ENCODE measurements around the gene CIB1.
A peak's percentile ranks its signal among the peaks of the same experiment; 100 is the strongest.

Gene CIB1

GRCh38 chr15:90257776-90258175 is 24.0 kb upstream of the CIB1 start:
- DNase-seq (ENCODE audit: insufficient read length, low spot score) (no peak), FAIRE-seq (no peak)
- no peak for TF ChIP-seq CTCF (IDR thresholded peaks at IDR 0.05; ENCODE audit: insufficient read depth, missing control alignments)

DNA sequence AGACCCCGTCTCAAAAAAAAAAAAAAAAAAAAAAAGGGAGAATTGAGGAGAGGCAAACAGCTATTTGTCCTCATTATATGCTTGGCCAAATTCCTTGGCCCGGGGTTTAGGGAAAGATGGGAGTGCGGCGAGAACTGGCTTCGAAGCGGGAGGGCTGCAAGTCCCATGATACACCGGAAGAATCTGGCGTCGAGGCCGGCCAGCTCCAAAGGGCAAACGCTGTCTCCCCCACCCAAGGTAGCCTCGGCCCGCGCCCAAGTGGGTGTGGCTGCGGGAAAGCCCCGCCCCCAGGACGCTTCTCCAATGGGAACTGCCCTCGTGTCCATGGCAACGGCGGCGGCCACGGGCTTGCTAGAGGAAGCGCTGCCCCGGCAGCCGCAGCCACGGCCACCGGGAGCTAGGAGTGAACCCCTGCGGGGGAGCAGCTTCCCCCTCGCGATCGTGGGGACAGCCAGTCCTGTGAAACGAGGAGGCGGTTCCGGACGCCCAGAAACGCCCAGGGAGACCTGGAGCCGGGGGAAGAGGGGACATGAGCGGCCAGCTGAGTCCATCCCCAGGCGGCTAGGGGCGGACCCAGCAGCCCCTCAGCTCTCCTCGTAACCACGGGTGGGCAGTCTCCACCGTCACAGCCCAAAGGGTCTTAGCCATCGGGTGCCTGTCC is 15.6 kb upstream of the CIB1 start, which contains the start of gene TTLL13:
Gene TTLL13 (plus strand): TSS at position 354 of the 661 bp plus-strand sequence. CDS start 1,075 bp downstream, outside the sequence.
- TF ChIP-seq CTCF (IDR thresholded peaks at IDR 0.05; ENCODE audit: insufficient read depth, missing control alignments) = no peak
- no peak for FAIRE-seq
- peak; percentile 82 for DNase-seq (ENCODE audit: insufficient read length, low spot score)

DNA sequence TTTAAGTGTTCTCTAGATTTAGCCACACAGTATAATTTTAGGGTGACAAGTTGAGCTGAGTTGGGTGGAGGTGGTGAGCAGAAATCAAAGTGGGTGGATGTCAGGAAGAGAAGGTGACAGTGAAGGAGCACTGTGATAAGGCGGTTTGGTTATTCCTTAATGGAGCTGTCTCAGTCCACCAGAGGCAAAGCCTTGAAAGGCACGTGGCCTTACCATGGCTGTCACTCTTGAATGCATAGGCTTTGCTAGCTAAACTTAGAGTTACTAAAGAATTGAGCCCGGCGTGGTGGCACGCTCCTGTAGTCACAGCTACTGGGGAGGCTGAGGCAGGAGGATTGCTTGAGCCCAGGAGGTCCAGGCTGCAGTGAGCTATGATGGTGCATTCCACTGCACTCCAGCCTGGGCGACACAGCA is 15.1 kb upstream of the CIB1 start:
- TF ChIP-seq CTCF (IDR thresholded peaks at IDR 0.05; ENCODE audit: insufficient read depth, missing control alignments) = no peak
- DNase-seq (ENCODE audit: insufficient read length, low spot score) (no peak), FAIRE-seq (no peak)

GRCh38 chr15:90243943-90244639 is 10.3 kb upstream of the CIB1 start:
- FAIRE-seq (no peak), DNase-seq (ENCODE audit: insufficient read length, low spot score) (no peak)
- no peak for TF ChIP-seq CTCF (IDR thresholded peaks at IDR 0.05; ENCODE audit: insufficient read depth, missing control alignments)

- no peak for TF ChIP-seq CTCF (IDR thresholded peaks at IDR 0.05; ENCODE audit: insufficient read depth, missing control alignments)
- FAIRE-seq = no peak
Measured at GRCh38 chr15:90241343-90242192, 7.8 kb upstream of the CIB1 start.

DNA sequence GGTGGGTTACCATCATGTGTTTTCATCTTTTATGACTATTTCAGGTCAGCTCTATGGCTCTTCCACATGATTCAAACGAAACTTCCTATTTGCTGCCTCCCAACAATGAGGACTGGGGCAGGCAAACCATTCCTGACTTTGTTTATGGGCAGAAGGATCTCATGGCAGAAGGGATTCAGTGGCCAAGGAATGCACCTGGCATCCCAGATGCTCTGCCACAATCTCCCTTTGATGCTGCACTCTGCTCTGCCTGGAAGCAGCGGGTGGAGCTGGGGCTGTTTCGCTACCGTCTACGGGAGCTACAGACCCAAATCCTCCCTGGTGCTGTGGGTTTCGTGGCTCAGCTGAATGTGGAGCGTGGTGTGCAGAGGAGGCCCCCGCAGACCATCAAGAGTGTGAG is 7.1 kb upstream of the CIB1 start:
- no peak for TF ChIP-seq CTCF (IDR thresholded peaks at IDR 0.05; ENCODE audit: insufficient read depth, missing control alignments)
- no peak for DNase-seq (ENCODE audit: insufficient read length, low spot score)
- FAIRE-seq = no peak

More at GRCh38 chr15:90241343-90242192, 7.8 kb upstream of the CIB1 start:
- no peak for DNase-seq (ENCODE audit: insufficient read length, low spot score)
